ENCODE results near the gene HOPX.

HOPX gene

GRCh38 chr4:56684320-56685050 lies 3.4 kb upstream of the HOPX start:
- no peak for DNase-seq (ENCODE audit: low read depth)
- no peak for TF ChIP-seq CTCF (IDR thresholded peaks at IDR 0.05; ENCODE audit: low read depth, low read length)
- TF ChIP-seq POLR2A (IDR thresholded peaks at IDR 0.05; ENCODE audit: extremely low read depth, insufficient read length), result no peak
- TF ChIP-seq MAX (IDR thresholded peaks at IDR 0.05; ENCODE audit: low read depth, low read length), result no peak
- TF ChIP-seq MYC (IDR thresholded peaks at IDR 0.05; ENCODE audit: low read depth, low read length), result no peak
- no peak overlapping the region for H3K4me3 ChIP-seq (ENCODE audit: low read depth, low read length)

GRCh38 chr4:56683455-56683854 lies 2.4 kb upstream of the HOPX start:
- no peak for DNase-seq (ENCODE audit: low read depth)
- TF ChIP-seq POLR2A (IDR thresholded peaks at IDR 0.05; ENCODE audit: extremely low read depth, insufficient read length), result no peak
- TF ChIP-seq MAX (IDR thresholded peaks at IDR 0.05; ENCODE audit: low read depth, low read length), result no peak
- no peak for TF ChIP-seq CTCF (IDR thresholded peaks at IDR 0.05; ENCODE audit: low read depth, low read length)
- H3K4me3 ChIP-seq (ENCODE audit: low read depth, low read length), result no peak overlapping the region

- H3K4me3 ChIP-seq (ENCODE audit: low read depth, low read length), result no peak overlapping the region
- DNase-seq (ENCODE audit: low read depth), result no peak
- TF ChIP-seq POLR2A (IDR thresholded peaks at IDR 0.05; ENCODE audit: extremely low read depth, insufficient read length) (no peak), CTCF (IDR thresholded peaks at IDR 0.05; ENCODE audit: low read depth, low read length) (no peak), MYC (IDR thresholded peaks at IDR 0.05; ENCODE audit: low read depth, low read length) (no peak), MAX (IDR thresholded peaks at IDR 0.05; ENCODE audit: low read depth, low read length) (no peak)
These were observed 893 bp upstream of the HOPX start for GRCh38 chr4:56681853-56682525.

- TF ChIP-seq POLR2A (IDR thresholded peaks at IDR 0.05; ENCODE audit: extremely low read depth, insufficient read length) (no peak), CTCF (IDR thresholded peaks at IDR 0.05; ENCODE audit: low read depth, low read length) (no peak), MYC (IDR thresholded peaks at IDR 0.05; ENCODE audit: low read depth, low read length) (no peak), MAX (IDR thresholded peaks at IDR 0.05; ENCODE audit: low read depth, low read length) (no peak)
- H3K4me3 ChIP-seq (ENCODE audit: low read depth, low read length), result no peak overlapping the region
- DNase-seq (ENCODE audit: low read depth), result no peak
These were observed 830 bp downstream of the HOPX start for GRCh38 chr4:56680266-56680665.

- TF ChIP-seq POLR2A (IDR thresholded peaks at IDR 0.05; ENCODE audit: extremely low read depth, insufficient read length), result no peak
- DNase-seq (ENCODE audit: low read depth), result no peak
- no peak overlapping the region for H3K4me3 ChIP-seq (ENCODE audit: low read depth, low read length)
These were observed 3.4 kb downstream of the HOPX start for GRCh38 chr4:56677711-56678110.

GRCh38 chr4:56674984-56675383 lies 6.1 kb downstream of the HOPX start:
- no peak for DNase-seq (ENCODE audit: low read depth)
- TF ChIP-seq MAX (IDR thresholded peaks at IDR 0.05; ENCODE audit: low read depth, low read length) (no peak), CTCF (IDR thresholded peaks at IDR 0.05; ENCODE audit: low read depth, low read length) (no peak), POLR2A (IDR thresholded peaks at IDR 0.05; ENCODE audit: extremely low read depth, insufficient read length) (no peak), MYC (IDR thresholded peaks at IDR 0.05; ENCODE audit: low read depth, low read length) (no peak)
- no peak overlapping the region for H3K4me3 ChIP-seq (ENCODE audit: low read depth, low read length)

All from NB4 (cell line).